Body of pancreas (tissue), 4 donors: ENCODE results near the gene CLDN22.

ENCODE experiments used
- CTCF ChIP-seq, 7 experiments: fragments of 450-650 bp in 4 of 7; fragments of 200-600 bp in 3 of 7; sonication (generic) in 3 of 7; IDR thresholded peaks; one replicate each; pipeline ENCODE4 v1.5.1; 2016 to 2019; ENCODE audit warnings: antibody characterized with exemption in 7 of 7
- POLR2A ChIP-seq, 3 donors: fragments of 450-650 bp; IDR thresholded peaks; one replicate each; pipeline ENCODE4 v1.6.1; 2016; ENCODE audit warnings: antibody characterized with exemption in 3 of 3, mild to moderate bottlenecking in 2 of 3

- no peak for TF ChIP-seq CTCF (IDR thresholded peaks at IDR 0.05)
- no peak for TF ChIP-seq POLR2A (IDR thresholded peaks at IDR 0.05)
Observed at GRCh38 chr4:183291070-183291469, 29.0 kb downstream of the CLDN22 start.
